ENCODE results near the gene SPSB4. TPM values are rescaled to one million over a fixed set of nuclear protein-coding genes. Genes with fewer than 3 reads are reported as not detected.

Gene SPSB4
- total RNA-seq, 1 donor from 2014 or later, result not detected

DNA sequence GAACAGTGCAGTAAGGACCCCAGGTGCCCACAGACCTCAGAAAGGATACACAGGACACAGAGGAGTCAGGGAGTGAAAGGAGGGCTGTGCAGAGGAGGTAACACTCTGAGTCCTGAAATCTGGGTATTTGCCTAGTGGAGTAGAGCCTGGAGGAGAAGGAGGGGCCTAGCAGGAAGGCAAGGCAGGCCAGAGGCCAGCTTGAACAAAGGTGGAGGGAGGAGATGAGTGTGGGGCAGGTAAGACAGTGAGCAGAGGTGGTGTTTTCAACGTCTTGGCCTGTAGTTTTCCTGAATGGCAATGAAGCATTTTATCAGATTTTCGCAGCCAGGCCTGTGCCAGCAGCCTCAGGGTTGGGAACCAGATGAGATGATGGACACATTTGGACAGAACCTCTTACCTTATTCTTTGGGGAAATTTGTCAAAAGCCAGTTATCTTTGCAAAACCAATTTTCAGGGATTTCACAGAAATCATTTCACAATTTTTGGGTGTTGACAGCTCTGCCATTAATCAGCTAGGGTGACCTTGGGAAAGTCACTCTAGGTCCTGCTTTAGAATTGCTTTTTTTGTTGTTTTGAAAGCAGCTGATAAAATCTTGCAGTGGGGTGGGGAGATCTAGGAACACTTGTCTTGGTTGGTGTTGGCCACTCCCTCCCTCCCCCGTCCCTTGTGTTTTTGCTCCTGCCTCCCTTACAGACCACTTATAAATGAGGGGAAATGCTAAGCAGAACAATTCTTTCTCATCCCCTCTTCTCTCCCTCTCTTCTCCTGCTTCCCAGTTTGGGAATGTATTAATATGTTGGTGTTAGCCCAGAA lies 38.4 kb downstream of the SPSB4 start:
- Histone ChIP-seq H3K9me3 (no peaks in the 10 kb centered on the region), H3K27ac (no peak overlapping the region), H3K36me3 (no peaks in the 10 kb centered on the region), H3K4me3 (no peak overlapping the region), H3K4me1 (peaks cover 0 to 17% of the 10 kb centered on the region in 2 donors), H3K27me3 (no peaks in the 10 kb centered on the region)
- DNase-seq (ENCODE audit: low spot score in 2 of 2), result no peak
- intact Hi-C loops (cut with DNase I), result loop anchor here (5.0 kb wide), 1 partner anchor 37 kb away; the partner anchor contains the start of gene SPSB4
- TF ChIP-seq CTCF (IDR thresholded peaks at IDR 0.05), result no peak

DNA sequence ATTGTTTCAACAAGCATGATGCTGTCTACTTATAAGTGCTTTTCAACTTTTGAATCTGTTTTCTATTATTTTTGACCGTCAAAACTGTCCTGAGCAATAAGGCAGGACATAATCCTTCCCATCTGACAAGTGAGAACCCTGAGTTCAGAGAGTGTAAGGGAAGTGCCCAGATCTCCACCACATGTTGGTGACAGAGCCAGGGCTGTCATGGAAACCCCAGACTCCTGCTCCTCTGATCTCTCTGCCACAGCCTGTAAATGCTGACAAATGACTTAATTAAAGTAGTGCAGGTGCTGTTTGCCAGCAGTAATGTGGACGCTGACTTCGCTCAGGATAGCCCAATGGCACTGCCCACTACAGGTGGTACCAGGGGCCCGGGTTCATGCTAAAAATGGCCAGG lies 40.3 kb downstream of the SPSB4 start:
- Histone ChIP-seq H3K27me3 (no peaks in the 10 kb centered on the region), H3K27ac (no peak overlapping the region), H3K9me3 (no peaks in the 10 kb centered on the region), H3K4me1 (peaks cover 3 to 30% of the 10 kb centered on the region in 2 donors), H3K4me3 (no peak overlapping the region), H3K36me3 (no peaks in the 10 kb centered on the region)
- no peak for DNase-seq (ENCODE audit: low spot score in 2 of 2)
- intact Hi-C loops (cut with DNase I), result loop anchor here (5.0 kb wide), 1 partner anchor 39 kb away; the partner anchor contains the start of gene SPSB4
- no peak for TF ChIP-seq CTCF (IDR thresholded peaks at IDR 0.05)

DNA sequence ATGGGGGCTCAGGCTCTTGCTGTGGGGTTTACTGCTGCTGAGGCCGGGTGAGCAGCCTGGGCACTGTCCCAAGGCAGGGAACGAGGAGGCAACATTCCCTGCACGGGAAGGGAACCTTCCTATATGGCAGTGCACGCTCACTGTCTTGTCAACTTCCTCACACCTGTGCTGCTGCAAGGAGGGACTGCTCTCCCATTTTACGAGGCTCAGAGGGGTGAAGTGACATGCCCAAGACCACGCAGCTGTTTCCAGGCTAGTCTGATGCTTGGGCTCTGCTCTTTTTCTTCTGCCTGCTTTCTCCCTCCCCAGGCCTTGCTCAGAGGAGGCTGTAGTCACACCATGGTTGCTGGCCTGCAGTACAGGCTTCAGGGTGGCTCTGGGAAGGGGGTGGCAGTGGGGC lies 41.5 kb downstream of the SPSB4 start:
- H3K36me3 ChIP-seq, result no peaks in the 10 kb centered on the region
- intact Hi-C loops (cut with DNase I), result loop anchor here (5.0 kb wide), 1 partner anchor 40 kb away; the partner anchor contains the start of gene SPSB4
- no peaks in the 10 kb centered on the region for H3K9me3 ChIP-seq
- DNase-seq (ENCODE audit: low spot score in 2 of 2), result no peak
- peaks cover 3 to 27% of the 10 kb centered on the region in 2 donors for H3K4me1 ChIP-seq
- H3K4me3 ChIP-seq, result no peak overlapping the region
- no peak for TF ChIP-seq CTCF (IDR thresholded peaks at IDR 0.05)
- H3K27ac ChIP-seq, result no peak overlapping the region
- no peaks in the 10 kb centered on the region for H3K27me3 ChIP-seq

GRCh38 chr3:141093397-141093796 lies 42.2 kb downstream of the SPSB4 start:
- TF ChIP-seq CTCF (IDR thresholded peaks at IDR 0.05), result no peak
- H3K4me3 ChIP-seq, result no peak overlapping the region
- no peaks in the 10 kb centered on the region for H3K9me3 ChIP-seq
- no peaks in the 10 kb centered on the region for H3K36me3 ChIP-seq
- peak overlapping the region; percentile 63 to 73 for H3K27ac ChIP-seq
- H3K4me1 ChIP-seq, result peaks cover 3 to 27% of the 10 kb centered on the region in 2 donors
- DNase-seq (ENCODE audit: low spot score in 2 of 2), result no peak
- no peaks in the 10 kb centered on the region for H3K27me3 ChIP-seq
- intact Hi-C loops (cut with DNase I), result loop anchor here (5.0 kb wide), 1 partner anchor 41 kb away; the partner anchor contains the start of gene SPSB4

DNA sequence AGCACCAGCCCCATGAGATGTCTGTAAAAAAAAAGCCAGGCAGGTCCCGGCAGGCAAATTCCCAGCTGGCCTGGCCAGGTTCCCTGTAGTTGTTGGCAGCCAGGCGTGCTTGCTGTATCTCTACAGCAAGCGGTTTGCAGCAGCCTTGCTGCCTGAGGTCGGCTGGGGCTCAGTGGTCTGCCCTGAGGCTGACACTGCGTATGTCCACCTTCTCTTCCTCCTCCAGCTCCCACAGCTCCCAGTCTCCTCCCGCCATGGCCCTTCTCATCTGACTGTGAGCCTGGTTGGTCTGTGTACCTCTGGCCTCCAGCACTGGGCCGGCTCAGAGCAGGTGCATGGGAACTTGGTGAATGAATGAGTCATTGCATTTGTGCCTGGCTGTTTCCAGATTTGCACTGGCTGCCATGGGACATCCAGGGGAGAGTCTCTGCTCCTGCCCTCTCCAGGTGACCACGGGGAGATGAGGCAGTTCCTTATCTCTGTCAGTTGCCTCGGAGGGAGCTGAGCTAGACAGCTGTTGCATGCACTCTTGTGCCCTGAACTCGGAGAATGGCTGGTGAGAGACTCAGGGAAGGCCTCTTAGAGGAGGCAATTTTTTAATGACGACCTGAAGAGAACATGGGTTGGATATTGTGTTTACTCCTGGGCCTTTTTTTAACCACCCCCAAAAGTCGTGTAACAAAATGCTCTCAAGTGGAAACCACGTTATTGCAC lies 43.0 kb downstream of the SPSB4 start:
- DNase-seq (ENCODE audit: low spot score in 2 of 2), result peak in 1 of 2 donors; percentile 76
- peaks cover 3 to 27% of the 10 kb centered on the region in 2 donors for H3K4me1 ChIP-seq
- peak overlapping the region; percentile 63 to 73 for H3K27ac ChIP-seq

More for the DNA sequence above, 43.0 kb downstream of the SPSB4 start:
- Histone ChIP-seq H3K4me3 (peak overlapping the region in 1 of 2 donors; percentile 46), H3K27me3 (no peaks in the 10 kb centered on the region), H3K36me3 (no peaks in the 10 kb centered on the region), H3K9me3 (no peaks in the 10 kb centered on the region)
- TF ChIP-seq CTCF (IDR thresholded peaks at IDR 0.05), result no peak
- intact Hi-C loops (cut with DNase I), result loop anchor here (2.0 to 5.0 kb wide), 2 partner anchors 17 to 42 kb away; partner anchors contain the start of gene SPSB4
